GM12891 (cell line): ENCODE results near the gene GABRR3.

Experiments
- PAX5 ChIP-seq: IDR thresholded peaks from 2 replicates; pipeline ENCODE4 v1.6.1; 2011; ENCODE audit warnings: low read length, moderate library complexity, mild to moderate bottlenecking; ENCODE audit not compliant: insufficient read depth, severe bottlenecking
- POLR2A ChIP-seq: IDR thresholded peaks from 2 replicates; pipeline ENCODE4 v1.6.1; 2011; ENCODE audit warnings: low read depth, low read length, control low read depth
- POLR2AphosphoS5 ChIP-seq: IDR thresholded peaks from 2 replicates; pipeline ENCODE4 v1.6.1; 2011; ENCODE audit warnings: low read depth, low read length, control low read depth

GRCh38 chr3:97983933-97984491 is 51.1 kb downstream of the GABRR3 start:
- TF ChIP-seq POLR2AphosphoS5 (no peak), POLR2A (no peak), PAX5 (no peak)
